ENCODE data around the gene ITGA8. TPM values are rescaled to one million over a fixed set of nuclear protein-coding genes. Genes with fewer than 3 reads are reported as not detected.
A peak's percentile ranks its signal among the peaks of the same experiment; 100 is the strongest.

Gene ITGA8
- total RNA-seq, 1 donor from 2014 or later: 23.4 TPM

DNA sequence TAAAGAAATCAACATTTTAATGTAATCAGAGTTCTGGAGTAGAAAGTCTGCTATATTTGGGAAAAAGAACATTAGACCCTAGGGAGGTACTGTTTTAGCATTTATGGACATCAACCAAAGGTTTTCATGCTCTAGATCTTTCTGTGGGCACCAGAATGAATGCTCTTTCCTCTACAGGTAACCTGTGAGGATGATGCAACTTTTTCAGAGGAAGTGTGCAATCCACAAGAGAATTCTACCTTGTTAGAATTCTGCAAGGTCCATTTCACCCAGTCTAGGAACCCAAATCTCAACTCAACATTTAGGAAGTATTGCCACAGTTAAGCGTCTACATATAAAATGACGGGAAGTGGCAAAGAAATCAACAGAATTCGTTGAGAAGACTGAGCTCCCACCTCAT lies 208.8 kb downstream of the ITGA8 start:
- TF ChIP-seq, protein P1, sequence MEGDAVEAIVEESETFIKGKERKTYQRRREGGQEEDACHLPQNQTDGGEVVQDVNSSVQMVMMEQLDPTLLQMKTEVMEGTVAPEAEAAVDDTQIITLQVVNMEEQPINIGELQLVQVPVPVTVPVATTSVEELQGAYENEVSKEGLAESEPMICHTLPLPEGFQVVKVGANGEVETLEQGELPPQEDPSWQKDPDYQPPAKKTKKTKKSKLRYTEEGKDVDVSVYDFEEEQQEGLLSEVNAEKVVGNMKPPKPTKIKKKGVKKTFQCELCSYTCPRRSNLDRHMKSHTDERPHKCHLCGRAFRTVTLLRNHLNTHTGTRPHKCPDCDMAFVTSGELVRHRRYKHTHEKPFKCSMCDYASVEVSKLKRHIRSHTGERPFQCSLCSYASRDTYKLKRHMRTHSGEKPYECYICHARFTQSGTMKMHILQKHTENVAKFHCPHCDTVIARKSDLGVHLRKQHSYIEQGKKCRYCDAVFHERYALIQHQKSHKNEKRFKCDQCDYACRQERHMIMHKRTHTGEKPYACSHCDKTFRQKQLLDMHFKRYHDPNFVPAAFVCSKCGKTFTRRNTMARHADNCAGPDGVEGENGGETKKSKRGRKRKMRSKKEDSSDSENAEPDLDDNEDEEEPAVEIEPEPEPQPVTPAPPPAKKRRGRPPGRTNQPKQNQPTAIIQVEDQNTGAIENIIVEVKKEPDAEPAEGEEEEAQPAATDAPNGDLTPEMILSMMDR (IDR thresholded peaks at IDR 0.05): no peak
- ATAC-seq: no peak
- DNase-seq: no peak
- Histone ChIP-seq H3K27me3 (ENCODE audit: low read depth) (no peaks in the 10 kb centered on the region), H3K27ac (no peak overlapping the region), H3K36me3 (no peaks in the 10 kb centered on the region), H3K4me3 (no peak overlapping the region), H3K4me1 (no peaks in the 10 kb centered on the region), H3K9me3 (no peaks in the 10 kb centered on the region)
- intact Hi-C loops (cut with DNase I): no loop called here

DNA sequence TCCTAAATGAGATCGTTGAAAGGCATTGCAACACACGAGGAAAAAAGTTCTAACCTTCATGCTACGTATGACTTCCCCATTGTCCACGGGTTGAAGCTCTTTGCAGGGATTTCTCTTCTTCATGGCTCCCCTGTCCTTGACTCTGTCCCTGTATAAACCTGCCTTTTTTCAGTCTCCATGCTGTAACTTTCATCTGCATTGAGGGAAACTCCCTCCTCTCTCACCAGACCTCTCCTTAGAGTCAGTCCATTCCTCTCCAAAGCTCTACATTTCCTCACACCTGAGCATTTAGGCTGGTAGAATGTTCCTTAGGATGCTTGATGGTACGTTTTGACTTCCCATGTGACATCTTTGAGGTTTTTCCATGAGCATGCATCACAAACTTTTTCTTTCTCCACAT lies 214.4 kb downstream of the ITGA8 start:
- H3K27me3 ChIP-seq (ENCODE audit: low read depth): no peaks in the 10 kb centered on the region
- no peak overlapping the region for H3K27ac ChIP-seq
- DNase-seq (no peak), ATAC-seq (no peak)
- no peak overlapping the region for H3K4me3 ChIP-seq
- TF ChIP-seq, protein P1 (IDR thresholded peaks at IDR 0.05): no peak
- no peaks in the 10 kb centered on the region for H3K4me1 ChIP-seq
- no peaks in the 10 kb centered on the region for H3K9me3 ChIP-seq
- intact Hi-C loops (cut with DNase I): no loop called here
- H3K36me3 ChIP-seq: no peaks in the 10 kb centered on the region

DNA sequence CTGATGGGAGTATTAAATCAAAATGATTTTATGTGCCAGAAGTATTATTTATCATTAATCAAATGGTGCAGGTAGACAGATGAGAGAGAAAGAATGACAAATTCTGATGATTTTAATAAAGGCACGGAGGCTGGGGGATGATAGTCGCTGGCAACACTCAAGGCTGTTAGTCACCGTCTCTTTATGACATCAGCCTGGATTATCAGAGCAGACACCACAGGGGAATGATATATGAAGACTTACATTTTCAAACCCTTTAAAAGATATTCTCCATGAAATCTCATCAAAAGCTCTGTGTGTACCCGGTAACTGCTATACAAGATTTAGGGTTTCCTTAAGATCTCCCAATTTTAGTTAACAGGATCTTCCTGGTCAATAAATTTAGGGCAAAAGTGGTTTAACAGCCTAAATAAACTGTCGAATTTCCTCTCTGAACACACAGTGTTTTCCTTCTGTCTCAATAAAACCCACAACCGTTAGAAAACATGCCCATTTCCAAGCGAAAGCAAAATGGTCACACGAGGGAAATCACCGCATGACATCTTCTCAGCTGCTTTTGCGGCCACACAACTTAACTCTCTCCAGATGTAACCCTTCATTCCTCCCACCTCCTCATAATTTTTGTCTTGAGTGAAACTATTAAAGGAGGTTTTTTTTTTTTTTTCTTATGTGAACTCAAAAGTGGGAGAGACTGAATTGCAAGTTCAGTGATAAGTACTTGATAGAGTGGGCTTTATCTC lies 215.5 kb downstream of the ITGA8 start:
- TF ChIP-seq, protein P1 (IDR thresholded peaks at IDR 0.05): no peak

DNA sequence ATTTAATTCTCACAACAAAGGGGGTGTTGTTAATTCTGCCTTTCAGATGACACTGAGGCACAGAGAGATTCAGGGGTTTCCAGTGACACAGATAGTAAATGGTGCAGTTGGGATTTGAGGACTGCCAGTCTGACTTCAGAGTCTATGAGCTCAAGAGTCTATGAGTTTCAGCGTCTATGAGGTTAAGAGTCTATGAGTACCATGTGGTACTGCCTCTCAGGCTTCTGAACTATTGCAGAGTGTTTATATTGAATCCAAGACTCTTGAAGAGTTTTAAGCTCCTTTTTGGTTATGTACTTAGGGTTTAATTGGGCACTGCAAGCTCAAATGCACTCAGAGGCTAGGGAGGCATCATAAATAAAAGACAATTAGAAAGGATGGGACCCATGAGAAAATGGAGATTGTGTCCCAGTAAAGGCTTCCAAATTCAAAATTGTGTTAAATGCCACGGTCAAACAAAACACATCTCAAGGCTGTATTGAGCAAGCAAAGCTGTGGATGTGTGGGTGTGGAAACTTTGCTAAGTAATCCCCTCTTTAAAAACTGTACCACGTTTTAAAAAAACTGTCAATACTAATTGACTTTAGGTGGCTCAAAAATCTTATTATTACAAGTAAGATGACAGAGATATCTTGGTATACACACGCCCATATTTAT lies 224.7 kb downstream of the ITGA8 start:
- Histone ChIP-seq H3K27ac (no peak overlapping the region), H3K27me3 (ENCODE audit: low read depth) (peaks cover 6% of the 10 kb centered on the region), H3K36me3 (no peaks in the 10 kb centered on the region), H3K4me1 (no peaks in the 10 kb centered on the region), H3K4me3 (no peak overlapping the region), H3K9me3 (no peaks in the 10 kb centered on the region)
- TF ChIP-seq, protein P1 (IDR thresholded peaks at IDR 0.05): no peak
- intact Hi-C loops (cut with DNase I): no loop called here
- DNase-seq (no peak), ATAC-seq (peak; percentile 54 to 55)

More for the DNA sequence above, 215.5 kb downstream of the ITGA8 start:
- Histone ChIP-seq H3K4me1 (no peaks in the 10 kb centered on the region), H3K4me3 (no peak overlapping the region), H3K27me3 (ENCODE audit: low read depth) (peaks cover 5% of the 10 kb centered on the region), H3K9me3 (no peaks in the 10 kb centered on the region), H3K27ac (no peak overlapping the region), H3K36me3 (no peaks in the 10 kb centered on the region)
- intact Hi-C loops (cut with DNase I): no loop called here
- ATAC-seq: no peak
- DNase-seq: no peak

DNA sequence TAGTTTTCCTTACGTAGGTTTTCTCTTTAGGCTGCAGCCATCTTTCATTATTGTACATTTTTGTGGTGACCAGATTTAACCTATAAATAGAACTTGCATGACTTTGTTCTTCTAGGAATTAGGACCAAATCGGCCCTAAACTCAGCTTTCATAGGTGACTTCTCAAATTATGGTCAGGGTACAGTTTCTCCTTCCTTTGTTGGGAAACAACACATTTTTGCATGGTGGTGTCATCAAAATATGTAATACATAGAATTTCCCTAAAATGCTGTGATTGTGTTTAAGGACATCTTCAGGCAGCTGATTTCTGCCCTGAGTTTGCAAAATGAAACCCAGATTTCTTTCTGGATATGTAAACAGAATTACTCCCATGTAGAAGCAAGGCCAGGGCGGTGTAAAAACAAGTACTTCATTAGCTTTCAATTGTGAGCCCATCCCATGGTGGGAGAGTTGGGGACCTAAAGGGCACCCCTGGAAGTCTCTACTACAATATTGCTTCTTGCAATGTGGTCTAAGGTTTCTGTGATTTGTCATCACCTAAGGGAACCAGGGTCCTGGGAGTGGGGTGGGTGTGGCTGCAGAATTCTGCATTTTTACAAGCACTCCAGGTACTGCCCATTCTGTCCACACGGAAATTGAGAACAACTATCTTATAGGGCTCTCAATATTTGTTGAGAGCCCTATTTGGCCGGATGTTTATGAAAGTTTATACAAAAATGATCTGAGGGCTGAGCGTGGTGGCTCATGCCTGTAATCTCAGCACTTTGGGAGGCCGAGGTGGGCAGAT lies 227.7 kb downstream of the ITGA8 start:
- no peak for DNase-seq
- TF ChIP-seq, protein P1 (IDR thresholded peaks at IDR 0.05): no peak
- Histone ChIP-seq H3K27me3 (ENCODE audit: low read depth) (peaks cover 3% of the 10 kb centered on the region), H3K9me3 (no peaks in the 10 kb centered on the region), H3K4me3 (no peak overlapping the region), H3K36me3 (no peaks in the 10 kb centered on the region), H3K4me1 (no peaks in the 10 kb centered on the region), H3K27ac (no peak overlapping the region)
- intact Hi-C loops (cut with DNase I): no loop called here
- ATAC-seq: no peak

Measured in lower lobe of right lung (tissue), 2 donors.